SH-SY5Y (cell line): ENCODE results near the gene TBC1D10A.

Source experiments
- GATA2 ChIP-seq: IDR thresholded peaks from 2 replicates; pipeline ENCODE4 v1.6.1; 2011; ENCODE audit warnings: mild to moderate bottlenecking, low read depth, low read length
- GATA3 ChIP-seq: IDR thresholded peaks from 2 replicates; pipeline ENCODE4 v1.6.1; 2011; ENCODE audit warnings: low read depth, mild to moderate bottlenecking, low read length, moderate library complexity

DNA sequence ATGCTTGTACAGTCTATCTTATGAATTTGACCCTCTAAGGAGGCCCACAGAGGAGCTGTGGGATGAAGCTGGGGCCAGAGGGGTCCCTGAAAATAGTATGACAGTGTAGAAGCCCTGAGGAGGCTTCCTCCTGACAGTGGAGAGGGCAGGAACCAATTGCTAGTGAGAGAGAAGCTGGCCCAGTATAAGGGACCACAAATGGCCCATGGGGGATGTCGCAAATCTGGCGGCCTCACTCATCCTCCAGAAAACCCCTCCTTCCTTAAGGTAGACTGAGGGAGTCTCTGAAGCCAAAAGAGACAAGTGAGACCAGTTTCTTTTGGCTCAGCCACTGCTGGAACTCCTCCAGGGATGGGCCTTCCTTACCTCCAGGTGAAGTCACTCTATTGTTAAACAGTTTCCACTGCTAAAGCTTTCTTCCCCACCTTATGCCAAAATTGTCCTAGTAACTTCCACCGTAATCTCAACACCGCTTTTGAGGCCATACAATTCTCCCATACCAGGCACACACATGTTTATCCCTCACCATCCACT lies 19.6 kb downstream of the TBC1D10A start:
- no peak for TF ChIP-seq GATA2
- TF ChIP-seq GATA3: no peak
